Measurements from ENCODE around the gene CD1D. TPM values are rescaled to one million over a fixed set of nuclear protein-coding genes. Genes with fewer than 3 reads are reported as not detected.

The CD1D gene
- total RNA-seq = 1 to 10 TPM; 4.6 to 7.9 TPM

- peak; percentile 52 for DNase-seq
- H3K36me3 ChIP-seq = no peaks in the 10 kb centered on the region
- TF ChIP-seq CTCF (IDR thresholded peaks at IDR 0.05) = no peak
- peak within 1 kb of the TSS; percentile 6 for H3K27ac ChIP-seq
- H3K9ac ChIP-seq (ENCODE audit: low read depth in 2 of 2, low read length in 2 of 2) = peak within 1 kb of the TSS; percentile 38 to 70
- H3K9me3 ChIP-seq = no peaks in the 10 kb centered on the region
- intact Hi-C loops (cut with DNase I) = no loop called here
- H3K4me3 ChIP-seq = peak within 1 kb of the TSS; percentile 46
- H3K4me1 ChIP-seq = no peaks in the 10 kb centered on the region
- H3K27me3 ChIP-seq = no peaks in the 10 kb centered on the region
These were observed at the start of gene CD1D for GRCh38 chr1:158180741-158181576. Gene CD1D (plus strand): TSS chr1:158180895. CDS start chr1:158181102, 207 bp downstream.

- Histone ChIP-seq H3K4me1 (no peaks in the 10 kb centered on the region), H3K36me3 (no peaks in the 10 kb centered on the region), H3K4me3 (no peak overlapping the region), H3K9ac (ENCODE audit: low read depth in 2 of 2, low read length in 2 of 2) (no peak overlapping the region), H3K9me3 (no peaks in the 10 kb centered on the region), H3K27me3 (no peaks in the 10 kb centered on the region), H3K27ac (no peak overlapping the region)
- no peak for TF ChIP-seq CTCF (IDR thresholded peaks at IDR 0.05)
- DNase-seq = no peak
- intact Hi-C loops (cut with DNase I) = no loop called here
These were observed 49.5 kb upstream of the CD1D start for GRCh38 chr1:158131217-158131616.

GRCh38 chr1:158140764-158141192 is 39.9 kb upstream of the CD1D start:
- Histone ChIP-seq H3K27ac (no peak overlapping the region), H3K9ac (ENCODE audit: low read depth in 2 of 2, low read length in 2 of 2) (no peak overlapping the region), H3K36me3 (no peaks in the 10 kb centered on the region), H3K4me1 (no peaks in the 10 kb centered on the region), H3K9me3 (no peaks in the 10 kb centered on the region), H3K27me3 (no peaks in the 10 kb centered on the region), H3K4me3 (no peak overlapping the region)
- intact Hi-C loops (cut with DNase I) = no loop called here
- no peak for TF ChIP-seq CTCF (IDR thresholded peaks at IDR 0.05)
- DNase-seq = no peak

- TF ChIP-seq CTCF (IDR thresholded peaks at IDR 0.05) = no peak
- Histone ChIP-seq H3K9ac (ENCODE audit: low read depth in 2 of 2, low read length in 2 of 2) (no peak overlapping the region), H3K27ac (no peak overlapping the region), H3K9me3 (no peaks in the 10 kb centered on the region), H3K4me3 (no peak overlapping the region), H3K27me3 (no peaks in the 10 kb centered on the region), H3K36me3 (no peaks in the 10 kb centered on the region), H3K4me1 (peaks cover 6% of the 10 kb centered on the region)
- intact Hi-C loops (cut with DNase I) = no loop called here
- DNase-seq = no peak
These were observed 35.4 kb upstream of the CD1D start for GRCh38 chr1:158145173-158145719.

GRCh38 chr1:158146165-158146564 is 34.5 kb upstream of the CD1D start:
- Histone ChIP-seq H3K27ac (no peak overlapping the region), H3K36me3 (no peaks in the 10 kb centered on the region), H3K9me3 (no peaks in the 10 kb centered on the region), H3K27me3 (no peaks in the 10 kb centered on the region), H3K9ac (ENCODE audit: low read depth in 2 of 2, low read length in 2 of 2) (no peak overlapping the region), H3K4me3 (no peak overlapping the region), H3K4me1 (peaks cover 7% of the 10 kb centered on the region)
- intact Hi-C loops (cut with DNase I) = no loop called here
- no peak for TF ChIP-seq CTCF (IDR thresholded peaks at IDR 0.05)
- no peak for DNase-seq

Data from colonic mucosa (tissue), 4 donors.